H9 (cell line): ENCODE measurements around the gene KBTBD12. TPM values are rescaled to one million over a fixed set of nuclear protein-coding genes. Genes with fewer than 3 reads are reported as not detected.

Experiments
- DNase-seq: peaks from one replicate; pipeline ENCODE4 v3.0.0-alpha.2; 2017
- H2AFZ ChIP-seq: one replicate; pipeline ENCODE4 v1.6.1; 2013; ENCODE audit warnings: mild to moderate bottlenecking, low read length, control low read depth, moderate library complexity
- H2AK5ac ChIP-seq: 2 replicates; pipeline ENCODE4 v1.6.1; 2013; ENCODE audit warnings: low read length, control low read depth, mixed read lengths; ENCODE audit not compliant: insufficient read length
- H2BK120ac ChIP-seq: one replicate; pipeline ENCODE4 v1.6.1; 2013; ENCODE audit warnings: low read depth, mild to moderate bottlenecking, low read length, control low read depth, inconsistent platforms; ENCODE audit not compliant: poor library complexity, severe bottlenecking
- H2BK12ac ChIP-seq: 2 replicates; pipeline ENCODE4 v1.6.1; 2013; ENCODE audit warnings: low read length, control low read depth, mixed read lengths, low read depth; ENCODE audit not compliant: insufficient read length
- H2BK15ac ChIP-seq: 2 replicates; pipeline ENCODE4 v1.6.1; 2013; ENCODE audit warnings: low read depth, low read length, control low read depth
- H2BK20ac ChIP-seq: one replicate; pipeline ENCODE4 v1.6.1; 2013; ENCODE audit warnings: low read depth, mild to moderate bottlenecking, low read length, control low read depth, inconsistent platforms; ENCODE audit not compliant: poor library complexity, severe bottlenecking
- H2BK5ac ChIP-seq: 2 replicates; pipeline ENCODE4 v1.6.1; 2013; ENCODE audit warnings: low read length, control low read depth, mixed read lengths; ENCODE audit not compliant: insufficient read length
- H3K14ac ChIP-seq: 2 replicates; pipeline ENCODE4 v1.6.1; 2013; ENCODE audit warnings: low read length, control low read depth; ENCODE audit not compliant: insufficient read depth
- H3K18ac ChIP-seq: 2 replicates; pipeline ENCODE4 v1.6.1; 2013; ENCODE audit warnings: low read depth, mild to moderate bottlenecking, mixed read lengths, low read length, control low read depth; ENCODE audit not compliant: insufficient read length
- H3K23ac ChIP-seq: 2 replicates; pipeline ENCODE4 v1.6.1; 2013; ENCODE audit warnings: low read length, control low read depth, mixed read lengths, low read depth; ENCODE audit not compliant: insufficient read length
- H3K23me2 ChIP-seq: 2 replicates; pipeline ENCODE4 v1.6.1; 2013; ENCODE audit warnings: low read depth, mild to moderate bottlenecking, mixed read lengths, low read length, control low read depth; ENCODE audit not compliant: insufficient read length, poor library complexity, severe bottlenecking
- H3K27ac ChIP-seq: 2 replicates; pipeline ENCODE4 v1.5.1; 2013; ENCODE audit warnings: low read length, control low read depth, mixed read lengths, low read depth; ENCODE audit not compliant: insufficient read length
- H3K27me3 ChIP-seq: 2 replicates; pipeline ENCODE4 v1.6.1; 2013; ENCODE audit warnings: low read length, control low read depth, inconsistent platforms; ENCODE audit not compliant: insufficient read depth
- H3K4ac ChIP-seq: 2 replicates; pipeline ENCODE4 v1.6.1; 2013; ENCODE audit warnings: low read depth, mild to moderate bottlenecking, control low read depth, inconsistent platforms, low read length, moderate library complexity
- H3K4me1 ChIP-seq: 2 replicates; pipeline ENCODE4 v1.6.1; 2013; ENCODE audit warnings: low read length, control low read depth, inconsistent platforms; ENCODE audit not compliant: insufficient read depth
- H3K4me2 ChIP-seq: 2 replicates; pipeline ENCODE4 v1.6.1; 2013; ENCODE audit warnings: low read length, control low read depth, mixed read lengths; ENCODE audit not compliant: insufficient read length, insufficient read depth
- H3K56ac ChIP-seq: 2 replicates; pipeline ENCODE4 v1.6.1; 2013; ENCODE audit warnings: low read depth, mild to moderate bottlenecking, mixed read lengths, low read length, control low read depth; ENCODE audit not compliant: insufficient read length
- H3K79me1 ChIP-seq: 2 replicates; pipeline ENCODE4 v1.6.1; 2013; ENCODE audit warnings: low read depth, mild to moderate bottlenecking, moderate library complexity, low read length, control low read depth, inconsistent platforms; ENCODE audit not compliant: insufficient read depth, poor library complexity, severe bottlenecking
- H3K79me2 ChIP-seq: 2 replicates; pipeline ENCODE4 v1.6.1; 2013; ENCODE audit warnings: low read length, control low read depth, inconsistent platforms; ENCODE audit not compliant: insufficient read depth
- H3K9ac ChIP-seq: 2 replicates; pipeline ENCODE4 v1.6.1; 2013; ENCODE audit warnings: low read length, control low read depth, mixed read lengths; ENCODE audit not compliant: insufficient read length; ENCODE audit errors: extremely low read depth
- H3K9me3 ChIP-seq: one replicate; pipeline ENCODE4 v1.6.1; 2013; ENCODE audit warnings: low read depth, low read length, inconsistent platforms; ENCODE audit not compliant: control insufficient read depth
- H3T11ph ChIP-seq: one replicate; pipeline ENCODE4 v1.6.1; 2013; ENCODE audit warnings: mild to moderate bottlenecking, low read length, control low read depth, inconsistent platforms
- H4K20me1 ChIP-seq: one replicate; pipeline ENCODE4 v1.6.1; 2013; ENCODE audit not compliant: control insufficient read depth, insufficient read length, insufficient read depth
- H4K5ac ChIP-seq: 2 replicates; pipeline ENCODE4 v1.6.1; 2013; ENCODE audit warnings: low read depth, mild to moderate bottlenecking, mixed read lengths, low read length, control low read depth; ENCODE audit not compliant: insufficient read length
- H4K8ac ChIP-seq: replicated peaks from 2 replicates; pipeline ENCODE4 v1.6.1; 2013; ENCODE audit warnings: low read length, control low read depth, mixed read lengths, low read depth; ENCODE audit not compliant: insufficient read length
- H4K91ac ChIP-seq: 2 replicates; pipeline ENCODE4 v1.6.1; 2013; ENCODE audit warnings: low read depth, mild to moderate bottlenecking, moderate library complexity, mixed read lengths, low read length, control low read depth; ENCODE audit not compliant: insufficient read length
- H3K27ac Mint-ChIP-seq, 3 experiments: 2 replicates in 2 of 3; 3 replicates in 1 of 3; pipeline ENCODE4 v1.8.0; 2020 to 2021; ENCODE audit warnings: mixed read lengths in 3 of 3, mild to moderate bottlenecking in 1 of 3, moderate library complexity in 1 of 3
- H3K27me3 Mint-ChIP-seq: 2 replicates; pipeline ENCODE4 v1.8.0; 2021; ENCODE audit warnings: low read depth, mild to moderate bottlenecking, moderate library complexity, mixed read lengths
- H3K36me3 Mint-ChIP-seq, 3 experiments: 2 replicates in 2 of 3; 3 replicates in 1 of 3; pipeline ENCODE4 v1.8.0; 2020 to 2021; ENCODE audit warnings: low read depth in 3 of 3, mixed read lengths in 3 of 3; ENCODE audit not compliant: insufficient read depth in 1 of 3
- H3K4me1 Mint-ChIP-seq, 2 experiments: 2 replicates each; pipeline ENCODE4 v1.8.0; 2020; ENCODE audit warnings: mixed read lengths in 2 of 2
- H3K4me3 Mint-ChIP-seq, 2 experiments: 2 replicates in 1 of 2; 3 replicates in 1 of 2; pipeline ENCODE4 v1.8.0; 2020 to 2021; ENCODE audit warnings: mild to moderate bottlenecking in 2 of 2, mixed read lengths in 2 of 2, moderate library complexity in 1 of 2
- H3K9me3 Mint-ChIP-seq, 2 experiments: 2 replicates in 1 of 2; 3 replicates in 1 of 2; pipeline ENCODE4 v1.8.0; 2020; ENCODE audit warnings: mild to moderate bottlenecking in 2 of 2, mixed read lengths in 2 of 2, moderate library complexity in 1 of 2
- whole genome bisulfite sequencing: extraction: QIAGEN DNeasy Blood & Tissue Kit; methylation state at CpG from one replicate; pipeline ENCODE4 v1.1.7; 2013; ENCODE audit warnings: missing lambda C conversion rate, low lambda C conversion rate, mixed read lengths; ENCODE audit not compliant: insufficient read length; ENCODE audit errors: extremely low coverage; 5-methylcytosine and 5-hydroxymethylcytosine counted together
- total RNA-seq: library from RNA; stranded (reverse); gene quantifications from 2 replicates; pipeline ENCODE4 v1.2.1, GENCODE V29; 2021
- TF ChIP-seq, protein P1 (sequence below): fragments of 200-600 bp; sonication (generic); conservative IDR thresholded peaks from 3 replicates; pipeline ENCODE4 v1.8.0; 2021; ENCODE audit warnings: antibody characterized with exemption, mild to moderate bottlenecking

Gene KBTBD12
- total RNA-seq, 1 experiment from 2014 or later: not detected

DNA sequence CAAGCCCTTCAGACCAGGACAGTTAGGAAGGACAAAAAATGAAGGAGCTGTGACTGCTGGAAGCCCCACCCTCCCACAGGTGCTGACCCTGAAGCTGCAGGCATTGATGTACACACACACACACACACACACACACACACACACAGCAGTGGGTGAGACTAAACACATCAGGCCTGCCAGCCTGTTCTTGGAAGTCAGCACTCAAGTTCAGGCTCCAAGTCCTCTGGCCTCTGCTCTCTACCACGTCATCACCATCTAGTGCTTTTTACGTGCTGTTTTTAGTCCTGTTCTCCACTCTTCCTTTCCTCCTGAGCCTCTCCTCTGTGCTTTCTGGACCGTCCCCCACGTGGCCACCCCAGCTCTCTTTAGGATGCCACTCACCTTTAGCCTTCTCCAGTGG, 5.4 kb upstream of the KBTBD12 start:
- no peaks in the 10 kb centered on the region for H3K27me3 ChIP-seq
- H3K27ac ChIP-seq: no peak overlapping the region
- no peak overlapping the region for H3K9ac ChIP-seq
- no peaks in the 10 kb centered on the region for H4K20me1 ChIP-seq
- no peaks in the 10 kb centered on the region for H3K4me1 ChIP-seq
- H2BK20ac ChIP-seq: no peak overlapping the region
- no peak overlapping the region for H3K4me2 ChIP-seq
- H4K91ac ChIP-seq: no peak overlapping the region
- H3K36me3 Mint-ChIP-seq: no peaks in the 10 kb centered on the region; a peak in 1 of 7 replicates
- no peak overlapping the region for H4K8ac ChIP-seq
- peaks cover 42% of the 10 kb centered on the region for H3K27me3 Mint-ChIP-seq
- H3K27ac Mint-ChIP-seq: no peak overlapping the region
- no peak overlapping the region for H3K56ac ChIP-seq
- no peak overlapping the region for H3K14ac ChIP-seq
- H3T11ph ChIP-seq: no peak overlapping the region
- H2AFZ ChIP-seq: no peak overlapping the region
- no peaks in the 10 kb centered on the region for H3K9me3 ChIP-seq
- H2BK15ac ChIP-seq: no peak overlapping the region
- no peaks in the 10 kb centered on the region for H3K4me1 Mint-ChIP-seq
- H3K79me2 ChIP-seq: no peaks in the 10 kb centered on the region
- no peak overlapping the region for H3K18ac ChIP-seq
- no peak overlapping the region for H3K23ac ChIP-seq
- no peaks in the 10 kb centered on the region for H3K79me1 ChIP-seq
- no CpG with 5 or more reads among the region's 4 CpGs for WGBS
- no peak overlapping the region for H4K5ac ChIP-seq
- no peak overlapping the region for H2BK120ac ChIP-seq
- H3K23me2 ChIP-seq: no peaks in the 10 kb centered on the region
- no peak overlapping the region for H3K4me3 Mint-ChIP-seq
- TF ChIP-seq, protein P1, sequence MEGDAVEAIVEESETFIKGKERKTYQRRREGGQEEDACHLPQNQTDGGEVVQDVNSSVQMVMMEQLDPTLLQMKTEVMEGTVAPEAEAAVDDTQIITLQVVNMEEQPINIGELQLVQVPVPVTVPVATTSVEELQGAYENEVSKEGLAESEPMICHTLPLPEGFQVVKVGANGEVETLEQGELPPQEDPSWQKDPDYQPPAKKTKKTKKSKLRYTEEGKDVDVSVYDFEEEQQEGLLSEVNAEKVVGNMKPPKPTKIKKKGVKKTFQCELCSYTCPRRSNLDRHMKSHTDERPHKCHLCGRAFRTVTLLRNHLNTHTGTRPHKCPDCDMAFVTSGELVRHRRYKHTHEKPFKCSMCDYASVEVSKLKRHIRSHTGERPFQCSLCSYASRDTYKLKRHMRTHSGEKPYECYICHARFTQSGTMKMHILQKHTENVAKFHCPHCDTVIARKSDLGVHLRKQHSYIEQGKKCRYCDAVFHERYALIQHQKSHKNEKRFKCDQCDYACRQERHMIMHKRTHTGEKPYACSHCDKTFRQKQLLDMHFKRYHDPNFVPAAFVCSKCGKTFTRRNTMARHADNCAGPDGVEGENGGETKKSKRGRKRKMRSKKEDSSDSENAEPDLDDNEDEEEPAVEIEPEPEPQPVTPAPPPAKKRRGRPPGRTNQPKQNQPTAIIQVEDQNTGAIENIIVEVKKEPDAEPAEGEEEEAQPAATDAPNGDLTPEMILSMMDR: no peak
- peaks cover 0 to 4% of the 10 kb centered on the region in 2 experiments; a peak in 2 of 5 replicates for H3K9me3 Mint-ChIP-seq
- H2BK12ac ChIP-seq: no peak overlapping the region
- DNase-seq: no peak
- H3K4ac ChIP-seq: no peak overlapping the region
- no peak overlapping the region for H2BK5ac ChIP-seq
- H2AK5ac ChIP-seq: no peak overlapping the region
